HepG2 (cell line): ENCODE results near the gene TCF25. TPM values are rescaled to one million over a fixed set of nuclear protein-coding genes. Genes with fewer than 3 reads are reported as not detected.

Source experiments
- AKAP8 ChIP-seq: sonication (generic); formaldehyde crosslinking; IDR thresholded peaks from 2 replicates; pipeline ENCODE4 v1.5.1; 2020; ENCODE audit warnings: mild to moderate bottlenecking, missing genetic modification reagents
- CCDC6 ChIP-seq: sonication (generic); formaldehyde crosslinking; IDR thresholded peaks from 2 replicates; pipeline ENCODE4 v1.8.1; 2022; ENCODE audit warnings: mild to moderate bottlenecking, missing genetic modification reagents, moderate library complexity
- DPF2 ChIP-seq: sonication (generic); formaldehyde crosslinking; IDR thresholded peaks from 2 replicates; pipeline ENCODE4 v1.4.0; 2020; ENCODE audit warnings: mild to moderate bottlenecking, low read depth, missing genetic modification reagents, borderline replicate concordance
- DRAP1 ChIP-seq: IDR thresholded peaks from 2 replicates; pipeline ENCODE4 v1.6.1; 2016; ENCODE audit warnings: missing genetic modification reagents, missing compliant biosample characterization
- ELK4 ChIP-seq: sonication (generic); formaldehyde crosslinking; IDR thresholded peaks from 2 replicates; pipeline ENCODE4 v1.9.0; 2021; ENCODE audit warnings: missing genetic modification reagents, borderline replicate concordance
- FIP1L1 ChIP-seq: fragments of 200-400 bp; formaldehyde crosslinking; IDR thresholded peaks from 2 replicates; pipeline ENCODE4 v1.6.1; 2018; ENCODE audit warnings: low read depth, mild to moderate bottlenecking, low read length, moderate library complexity, borderline replicate concordance; ENCODE audit not compliant: insufficient read depth
- FOXM1 ChIP-seq: sonication (generic); formaldehyde crosslinking; IDR thresholded peaks from 2 replicates; pipeline ENCODE4 v1.5.0; 2020; ENCODE audit warnings: missing genetic modification reagents
- HDAC2 ChIP-seq: sonication (generic); formaldehyde crosslinking; IDR thresholded peaks from 2 replicates; pipeline ENCODE4 v1.4.0; 2020; ENCODE audit warnings: missing genetic modification reagents
- ISX ChIP-seq: sonication (generic); formaldehyde crosslinking; conservative IDR thresholded peaks from 2 replicates; pipeline ENCODE4 v1.5.0; 2020; ENCODE audit warnings: missing genetic modification reagents
- KLF9 ChIP-seq: IDR thresholded peaks from 2 replicates; pipeline ENCODE4 v1.6.1; 2016; ENCODE audit warnings: low read depth
- MTF2 ChIP-seq: sonication (generic); formaldehyde crosslinking; IDR thresholded peaks from 2 replicates; pipeline ENCODE4 v1.5.0; 2020; ENCODE audit warnings: missing genetic modification reagents, borderline replicate concordance
- NFKB2 ChIP-seq: sonication (generic); formaldehyde crosslinking; IDR thresholded peaks from 2 replicates; pipeline ENCODE4 v1.4.0; 2020; ENCODE audit warnings: missing genetic modification reagents, borderline replicate concordance
- PHF5A ChIP-seq: IDR thresholded peaks from one replicate; pipeline ENCODE4 v1.6.1; 2018; ENCODE audit warnings: low read depth, missing genetic modification reagents; ENCODE audit not compliant: unreplicated experiment
- SKIL ChIP-seq: sonication (generic); formaldehyde crosslinking; IDR thresholded peaks from 2 replicates; pipeline ENCODE4 v1.8.0; 2022; ENCODE audit warnings: missing genetic modification reagents, mild to moderate bottlenecking, moderate library complexity, borderline replicate concordance
- SMAD1 ChIP-seq: sonication (generic); formaldehyde crosslinking; IDR thresholded peaks from 2 replicates; pipeline ENCODE4 v1.4.0; 2020; ENCODE audit warnings: missing genetic modification reagents, low read depth, mild to moderate bottlenecking, borderline replicate concordance
- SMC3 ChIP-seq: IDR thresholded peaks from 2 replicates; pipeline ENCODE4 v1.6.1; 2011; ENCODE audit warnings: low read length, improper control_type of control experiment
- SP140L ChIP-seq: sonication (generic); formaldehyde crosslinking; IDR thresholded peaks from 2 replicates; pipeline ENCODE4 v1.4.0; 2020; ENCODE audit warnings: missing genetic modification reagents, borderline replicate concordance
- TBP ChIP-seq: sonication (generic); formaldehyde crosslinking; IDR thresholded peaks from 2 replicates; pipeline ENCODE4 v1.5.0; 2020; ENCODE audit warnings: missing genetic modification reagents
- ZBTB42 ChIP-seq: sonication (generic); formaldehyde crosslinking; IDR thresholded peaks from 2 replicates; pipeline ENCODE4 v1.5.0; 2020; ENCODE audit warnings: mild to moderate bottlenecking, missing genetic modification reagents
- ZFP36L1 ChIP-seq: sonication (generic); formaldehyde crosslinking; IDR thresholded peaks from 2 replicates; pipeline ENCODE4 v1.8.0; 2022; ENCODE audit warnings: mild to moderate bottlenecking, missing genetic modification reagents, moderate library complexity
- ZNF260 ChIP-seq: sonication (generic); formaldehyde crosslinking; IDR thresholded peaks from 2 replicates; pipeline ENCODE4 v1.4.0; 2020; ENCODE audit warnings: missing genetic modification reagents, low read depth, mild to moderate bottlenecking, borderline replicate concordance
- ZNF337 ChIP-seq: sonication (generic); formaldehyde crosslinking; IDR thresholded peaks from 2 replicates; pipeline ENCODE4 v1.5.1; 2020; ENCODE audit warnings: missing genetic modification reagents, low read depth, mild to moderate bottlenecking, borderline replicate concordance
- ZNF432 ChIP-seq: sonication (generic); formaldehyde crosslinking; IDR thresholded peaks from 2 replicates; pipeline ENCODE4 v1.5.0; 2020; ENCODE audit warnings: missing genetic modification reagents, mild to moderate bottlenecking, borderline replicate concordance
- ZNF501 ChIP-seq: sonication (generic); formaldehyde crosslinking; IDR thresholded peaks from 2 replicates; pipeline ENCODE4 v1.5.1; 2020; ENCODE audit warnings: mild to moderate bottlenecking, moderate library complexity, missing genetic modification reagents
- ZNF546 ChIP-seq: sonication (generic); formaldehyde crosslinking; conservative IDR thresholded peaks from 2 replicates; pipeline ENCODE4 v1.8.1; 2023; ENCODE audit warnings: mild to moderate bottlenecking, missing genetic modification reagents
- ZNF790 ChIP-seq: sonication (generic); formaldehyde crosslinking; IDR thresholded peaks from 2 replicates; pipeline ENCODE4 v1.8.0; 2022; ENCODE audit warnings: missing genetic modification reagents, mild to moderate bottlenecking, borderline replicate concordance
- ZNF883 ChIP-seq: sonication (generic); formaldehyde crosslinking; IDR thresholded peaks from 2 replicates; pipeline ENCODE4 v1.5.1; 2020; ENCODE audit warnings: mild to moderate bottlenecking, missing genetic modification reagents; ENCODE audit errors: not compliant biosample characterization
- polyA plus RNA-seq, 8 experiments: library from polyadenylated mRNA; depleted of rRNA in 3 of 8; stranded (reverse) in 7 of 8; unstranded in 1 of 8; fragments of >200 nt; fragmentation: Illumina TruSeq in 4 of 8; extraction: Trizol in 4 of 8; gene quantifications; 2 replicates each; pipeline versions ENCODE4 v1.2.1 to v1.2.3, GENCODE V29; 2011 to 2016; ENCODE audit warnings: low read depth in 4 of 8, missing spikeins in 1 of 8, mixed read lengths in 1 of 8; ENCODE audit not compliant: insufficient read depth in 1 of 8
- total RNA-seq, 5 experiments: library from RNA; depleted of rRNA; stranded (reverse); fragments of >200 nt; fragmentation: Illumina TruSeq; extraction: Trizol; gene quantifications; 2 replicates each; pipeline ENCODE4 v1.2.3, GENCODE V29; 2016; ENCODE audit warnings: low read depth in 1 of 5

Gene TCF25
- total and polyA plus RNA-seq, 2 of the 13 experiments (the other 11 are each of a cell fraction or from before 2014, with no cell fraction given), result 138 to 206 TPM

- TF ChIP-seq KLF9 (no peak), ZBTB42 (peak; percentile 94), SKIL (CRISPR knock-in tag) (no peak), DPF2 (CRISPR knock-in tag) (no peak), DRAP1 (CRISPR knock-in tag) (peak; percentile 22; the same call in 1 of the 2 replicates), FOXM1 (CRISPR knock-in tag) (peak; percentile 22; the same call in 1 of the 2 replicates), MTF2 (no peak), ZNF501 (CRISPR knock-in tag) (peak; percentile 96), SMAD1 (CRISPR knock-in tag) (peak; percentile 66; the same call in 1 of the 2 replicates), ZNF432 (no peak), PHF5A (CRISPR knock-in tag) (no peak), ZNF260 (no peak), ZNF790 (no peak; the same call in 1 of the 2 replicates), SMC3 (no peak), ZNF546 (CRISPR knock-in tag) (peak; percentile 97), SP140L (no peak), FIP1L1 (no peak), CCDC6 (peak; percentile 84), ELK4 (peak; percentile 74; the same call in 1 of the 2 replicates), ISX (CRISPR knock-in tag) (peak; percentile 97), TBP (CRISPR knock-in tag) (no peak), HDAC2 (CRISPR knock-in tag) (peak; percentile 12; the same call in 1 of the 2 replicates), ZNF883 (CRISPR knock-in tag) (peak; percentile 68), ZNF337 (CRISPR knock-in tag) (peak; percentile 77; the same call in 1 of the 2 replicates), NFKB2 (CRISPR knock-in tag) (peak; percentile 92; the same call in 1 of the 2 replicates), ZFP36L1 (CRISPR knock-in tag) (no peak; the same call in 1 of the 2 replicates), AKAP8 (peak; percentile 20; the same call in 1 of the 2 replicates)
These were observed at the start of gene TCF25 (continued) for GRCh38 chr16:89873109-89873971.
